ENCODE measurements around the gene RRBP1. TPM values are rescaled to one million over a fixed set of nuclear protein-coding genes. Genes with fewer than 3 reads are reported as not detected.

RRBP1 gene
- total RNA-seq, 2 experiments from 2014 or later: 26.4 to 27.2 TPM

GRCh38 chr20:17712708-17713107 is 30.7 kb upstream of the RRBP1 start:
- H3K27me3 ChIP-seq (ENCODE audit: control insufficient read depth in 1 of 2, insufficient read depth in 2 of 2, low read length in 2 of 2): no peaks in the 10 kb centered on the region
- Mint-ChIP-seq H3K9me3 (no peaks in the 10 kb centered on the region), H3K4me1 (ENCODE audit: low read depth) (no peaks in the 10 kb centered on the region), H3K4me3 (no peak overlapping the region), H3K27ac (no peak overlapping the region), H3K36me3 (ENCODE audit: low read depth) (no peaks in the 10 kb centered on the region), H3K27me3 (no peaks in the 10 kb centered on the region)
- ChIA-PET CTCF (no interaction called here), POLR2A (no interaction called here)
- ATAC-seq (ENCODE audit: poor library complexity) (no peak), DNase-seq (no peak)
- H3K36me3 ChIP-seq (ENCODE audit: insufficient read depth, low read length): no peaks in the 10 kb centered on the region
- H3K9me3 ChIP-seq (ENCODE audit: control insufficient read depth in 1 of 2, insufficient read depth in 1 of 2, low read length in 2 of 2): no peaks in the 10 kb centered on the region
- intact Hi-C loops (cut with DNase I, micrococcal nuclease): no loop called here
- H3K4me1 ChIP-seq (ENCODE audit: insufficient read depth, low read length): no peaks in the 10 kb centered on the region
- H3K4me3 ChIP-seq (ENCODE audit: low read length): no peak overlapping the region
- no peak for TF ChIP-seq CTCF (IDR thresholded peaks at IDR 0.05)
- no peak overlapping the region for H3K27ac ChIP-seq (ENCODE audit: low read depth in 1 of 2, low read length in 2 of 2)

- no peak overlapping the region for H3K27ac ChIP-seq (ENCODE audit: low read depth in 1 of 2, low read length in 2 of 2)
- no peaks in the 10 kb centered on the region for H3K36me3 ChIP-seq (ENCODE audit: insufficient read depth, low read length)
- intact Hi-C loops (cut with DNase I, micrococcal nuclease): no loop called here
- POLR2A ChIA-PET: no interaction called here
- no peak overlapping the region for H3K4me3 ChIP-seq (ENCODE audit: low read length)
- DNase-seq (no peak), ATAC-seq (ENCODE audit: poor library complexity) (no peak)
- Mint-ChIP-seq H3K27ac (no peak overlapping the region), H3K9me3 (no peaks in the 10 kb centered on the region), H3K27me3 (no peaks in the 10 kb centered on the region), H3K4me1 (ENCODE audit: low read depth) (no peaks in the 10 kb centered on the region), H3K36me3 (ENCODE audit: low read depth) (no peaks in the 10 kb centered on the region), H3K4me3 (no peak overlapping the region)
- H3K4me1 ChIP-seq (ENCODE audit: insufficient read depth, low read length): no peaks in the 10 kb centered on the region
- H3K27me3 ChIP-seq (ENCODE audit: control insufficient read depth in 1 of 2, insufficient read depth in 2 of 2, low read length in 2 of 2): no peaks in the 10 kb centered on the region
- no peak for TF ChIP-seq CTCF (IDR thresholded peaks at IDR 0.05)
- CTCF ChIA-PET: no interaction called here
- H3K9me3 ChIP-seq (ENCODE audit: control insufficient read depth in 1 of 2, insufficient read depth in 1 of 2, low read length in 2 of 2): no peaks in the 10 kb centered on the region
Measured at GRCh38 chr20:17712201-17712600, 30.2 kb upstream of the RRBP1 start.

GRCh38 chr20:17711267-17711627 is 29.2 kb upstream of the RRBP1 start:
- ATAC-seq (ENCODE audit: poor library complexity): no peak
- Mint-ChIP-seq H3K27ac (no peak overlapping the region), H3K4me3 (no peak overlapping the region), H3K4me1 (ENCODE audit: low read depth) (no peaks in the 10 kb centered on the region), H3K27me3 (no peaks in the 10 kb centered on the region), H3K9me3 (no peaks in the 10 kb centered on the region), H3K36me3 (ENCODE audit: low read depth) (no peaks in the 10 kb centered on the region)
- no peak for DNase-seq
- intact Hi-C loops (cut with DNase I, micrococcal nuclease): no loop called here
- no peaks in the 10 kb centered on the region for H3K36me3 ChIP-seq (ENCODE audit: insufficient read depth, low read length)
- no peak for TF ChIP-seq CTCF (IDR thresholded peaks at IDR 0.05)
- H3K27ac ChIP-seq (ENCODE audit: low read depth in 1 of 2, low read length in 2 of 2): no peak overlapping the region
- no peaks in the 10 kb centered on the region for H3K9me3 ChIP-seq (ENCODE audit: control insufficient read depth in 1 of 2, insufficient read depth in 1 of 2, low read length in 2 of 2)
- H3K4me1 ChIP-seq (ENCODE audit: insufficient read depth, low read length): no peaks in the 10 kb centered on the region
- H3K27me3 ChIP-seq (ENCODE audit: control insufficient read depth in 1 of 2, insufficient read depth in 2 of 2, low read length in 2 of 2): no peaks in the 10 kb centered on the region
- no peak overlapping the region for H3K4me3 ChIP-seq (ENCODE audit: low read length)
- ChIA-PET CTCF (no interaction called here), POLR2A (interaction anchor here (0.6 kb wide), 1 partner anchor 696 kb away, joined by 3 read pairs; no protein-coding TSS in a partner anchor)
